ENCODE data around the gene CD36.

DNA sequence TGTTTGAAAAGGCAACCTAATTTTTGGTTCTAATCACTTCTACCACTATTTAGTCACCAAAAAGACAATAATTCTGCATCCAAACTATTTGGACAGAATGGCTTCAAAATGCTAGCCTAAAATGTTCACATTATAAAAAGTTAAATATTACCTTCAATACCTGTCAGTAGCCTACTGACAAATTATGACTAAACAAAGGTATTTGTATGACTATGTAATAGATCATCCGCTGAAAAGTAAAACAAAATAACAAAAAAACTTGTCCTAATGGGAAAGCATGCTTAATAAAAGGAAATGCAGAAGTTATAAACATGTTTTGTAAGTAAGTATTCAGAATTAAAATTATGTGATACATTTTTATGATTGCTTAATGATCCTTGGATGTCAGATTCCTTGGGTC, 36.6 kb downstream of the CD36 start:
- TF ChIP-seq POLR2A (IDR thresholded peaks at IDR 0.05): no peak
- TF ChIP-seq, protein P1, sequence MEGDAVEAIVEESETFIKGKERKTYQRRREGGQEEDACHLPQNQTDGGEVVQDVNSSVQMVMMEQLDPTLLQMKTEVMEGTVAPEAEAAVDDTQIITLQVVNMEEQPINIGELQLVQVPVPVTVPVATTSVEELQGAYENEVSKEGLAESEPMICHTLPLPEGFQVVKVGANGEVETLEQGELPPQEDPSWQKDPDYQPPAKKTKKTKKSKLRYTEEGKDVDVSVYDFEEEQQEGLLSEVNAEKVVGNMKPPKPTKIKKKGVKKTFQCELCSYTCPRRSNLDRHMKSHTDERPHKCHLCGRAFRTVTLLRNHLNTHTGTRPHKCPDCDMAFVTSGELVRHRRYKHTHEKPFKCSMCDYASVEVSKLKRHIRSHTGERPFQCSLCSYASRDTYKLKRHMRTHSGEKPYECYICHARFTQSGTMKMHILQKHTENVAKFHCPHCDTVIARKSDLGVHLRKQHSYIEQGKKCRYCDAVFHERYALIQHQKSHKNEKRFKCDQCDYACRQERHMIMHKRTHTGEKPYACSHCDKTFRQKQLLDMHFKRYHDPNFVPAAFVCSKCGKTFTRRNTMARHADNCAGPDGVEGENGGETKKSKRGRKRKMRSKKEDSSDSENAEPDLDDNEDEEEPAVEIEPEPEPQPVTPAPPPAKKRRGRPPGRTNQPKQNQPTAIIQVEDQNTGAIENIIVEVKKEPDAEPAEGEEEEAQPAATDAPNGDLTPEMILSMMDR (IDR thresholded peaks at IDR 0.05): no peak

Measured in right lobe of liver (tissue), 4 donors.